Adrenal gland (tissue), 5 donors: ENCODE results near the gene ATP13A1.

Experiments
- CTCF ChIP-seq, 6 experiments: fragments of 450-650 bp in 4 of 6; fragments of 200-600 bp in 2 of 6; sonication (generic) in 1 of 6; IDR thresholded peaks; 1 replicate in 5 of 6; 2 replicates in 1 of 6; pipeline versions ENCODE4 v1.5.1 to v1.8.0; 2016 to 2021; ENCODE audit warnings: antibody characterized with exemption in 6 of 6, mild to moderate bottlenecking in 2 of 6, moderate library complexity in 1 of 6
- POLR2A ChIP-seq, 2 donors: fragments of 450-650 bp; IDR thresholded peaks; one replicate each; pipeline ENCODE4 v1.6.1; 2017; ENCODE audit warnings: antibody characterized with exemption in 2 of 2, mild to moderate bottlenecking in 2 of 2, moderate library complexity in 1 of 2
- donor health status: DM: no; HTN: no; CAD: no.

- TF ChIP-seq CTCF (IDR thresholded peaks at IDR 0.05) (no peak), POLR2A (IDR thresholded peaks at IDR 0.05) (no peak)
Measured at GRCh38 chr19:19662871-19663255, 613 bp downstream of the ATP13A1 start.
